Activated T-cell treated with anti-CD3 and anti-CD28 coated beads for 48 hours (primary cell): ENCODE data around the gene DLD.
"Not testable (repeated sequence)": the region's sequence is repeated elsewhere in the genome, so short reads cannot be mapped to it uniquely, and the experiment has no call there.

Experiments used
- DNase-seq: peaks from one replicate; pipeline ENCODE4 v3.0.0-alpha.2; 2020; ENCODE audit warnings: low read depth

DLD gene

DNA sequence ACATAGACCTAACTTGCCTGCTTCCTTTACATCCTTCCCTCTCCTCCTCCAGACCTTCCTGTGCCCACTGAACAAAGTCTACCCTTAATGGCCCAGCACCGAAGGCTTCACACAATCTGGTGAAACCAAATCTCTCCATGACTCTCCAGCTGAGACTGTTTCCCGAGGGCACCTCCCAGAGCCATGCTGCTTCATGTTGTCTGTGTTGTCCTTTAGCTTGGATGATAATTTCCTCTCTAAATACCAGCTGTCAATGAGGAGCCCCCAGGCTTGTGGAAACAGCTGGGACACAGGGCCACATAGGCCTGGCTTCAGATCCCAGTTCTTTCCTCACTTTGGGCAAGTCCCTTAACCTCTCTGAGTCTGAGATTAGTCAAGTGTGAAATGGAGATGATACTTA, 54.3 kb downstream of the DLD start:
- DNase-seq: no peak

DNA sequence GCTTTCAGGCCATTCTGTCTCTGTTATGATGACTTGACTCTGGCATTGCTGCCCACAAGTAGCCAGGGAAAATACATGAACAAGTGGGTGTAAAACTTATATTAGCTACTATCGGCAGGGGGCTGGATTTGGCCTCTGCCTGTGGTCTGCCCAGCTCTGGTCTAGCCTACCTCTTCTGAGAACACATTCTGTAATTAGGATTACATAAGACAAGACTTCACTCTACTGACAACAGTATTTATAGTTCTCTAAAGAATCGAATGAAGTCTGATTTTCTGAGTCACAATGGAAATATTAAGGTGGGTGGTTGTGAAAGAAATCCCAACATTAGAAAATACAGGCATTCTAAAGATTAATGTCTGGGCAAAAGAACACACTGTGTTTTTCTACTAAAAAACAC, 55.5 kb downstream of the DLD start:
- DNase-seq: no peak

- DNase-seq: no peak
Observed at GRCh38 chr7:107946881-107947280, 55.9 kb downstream of the DLD start.

- no peak for DNase-seq
Observed at GRCh38 chr7:107948645-107949442, 57.9 kb downstream of the DLD start.

GRCh38 chr7:107949443-107949935, 58.5 kb downstream of the DLD start:
- no peak for DNase-seq

DNA sequence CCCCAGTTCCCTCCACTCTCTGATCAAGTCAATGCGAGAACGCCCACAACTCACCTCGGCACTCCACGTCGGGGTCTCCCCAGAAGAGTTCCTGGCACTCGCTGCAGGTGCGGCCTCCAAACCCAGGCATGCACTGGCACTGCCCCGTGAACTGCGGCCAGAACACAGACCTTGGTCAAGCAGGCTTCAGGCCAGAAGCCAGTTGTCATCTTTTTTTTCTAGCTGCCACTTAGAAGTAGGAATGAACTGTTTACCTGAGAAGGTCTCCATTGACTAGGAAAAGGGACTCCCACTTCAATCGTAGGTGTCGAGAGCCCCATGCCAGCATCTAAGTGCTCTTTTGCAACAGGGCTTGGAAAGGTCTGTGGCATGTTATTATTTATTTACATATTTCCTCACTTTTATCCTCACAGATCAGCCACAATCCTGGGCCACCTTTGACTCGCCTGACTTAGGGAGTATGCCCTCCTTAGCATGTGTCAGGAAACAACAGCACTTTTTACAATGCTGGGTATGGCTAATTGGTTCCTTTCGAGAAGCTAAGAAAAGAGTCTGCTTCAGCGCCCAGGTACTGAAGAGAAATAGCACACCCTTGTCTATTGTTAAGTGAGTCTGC, 60.3 kb downstream of the DLD start:
- DNase-seq: no peak

DNA sequence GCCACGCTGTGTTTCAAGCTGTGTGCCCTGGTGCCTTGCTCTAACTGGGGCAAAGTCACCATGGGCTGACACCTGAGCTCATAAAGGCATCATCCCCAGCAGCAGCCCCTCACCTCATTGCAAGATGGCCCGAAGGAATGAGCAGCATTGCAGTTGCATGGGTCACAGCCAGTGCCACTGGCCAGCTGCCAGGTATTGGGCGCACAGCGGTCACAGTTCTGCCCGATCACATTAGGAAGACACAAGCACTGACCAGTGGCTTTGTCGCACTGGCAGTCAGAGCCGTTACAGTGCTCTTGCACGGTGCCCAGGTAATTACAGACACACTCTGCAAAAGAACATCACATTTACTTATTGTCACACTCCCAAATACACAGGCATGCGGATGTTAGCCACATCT, 60.9 kb downstream of the DLD start:
- DNase-seq: no peak

DNA sequence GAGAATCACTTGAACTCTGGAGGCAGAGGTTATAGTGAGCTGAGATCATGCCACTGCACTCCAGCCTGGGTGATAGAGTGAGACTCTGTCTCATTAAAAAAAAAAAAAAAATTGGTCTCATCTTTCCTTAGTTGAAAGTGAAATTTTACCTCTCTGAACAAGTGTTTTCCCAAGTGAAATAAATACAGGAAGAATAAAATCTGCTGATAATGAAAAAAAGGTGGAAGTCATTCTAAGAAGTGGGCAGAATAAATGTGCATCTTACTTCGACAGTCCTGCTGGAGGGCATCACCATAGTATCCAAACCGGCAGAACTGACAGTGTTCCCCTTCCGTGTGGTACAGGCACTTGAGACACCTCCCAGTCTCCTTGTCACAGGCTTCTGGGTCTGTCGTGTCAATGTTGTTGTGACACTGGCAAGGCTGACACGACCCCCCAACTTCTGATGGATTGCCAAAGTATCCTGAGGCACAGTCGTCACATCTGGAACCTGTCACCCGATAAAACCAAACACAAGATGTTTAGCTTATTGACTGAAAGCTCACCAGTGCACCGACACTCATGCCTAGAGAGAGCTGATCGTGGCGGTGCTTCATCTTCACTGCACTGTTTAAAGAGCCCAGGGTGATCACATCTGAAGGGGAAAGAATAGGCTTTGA, 62.4 kb downstream of the DLD start:
- no peak for DNase-seq

GRCh38 chr7:107953924-107954303, 62.9 kb downstream of the DLD start:
- DNase-seq: no peak

DNA sequence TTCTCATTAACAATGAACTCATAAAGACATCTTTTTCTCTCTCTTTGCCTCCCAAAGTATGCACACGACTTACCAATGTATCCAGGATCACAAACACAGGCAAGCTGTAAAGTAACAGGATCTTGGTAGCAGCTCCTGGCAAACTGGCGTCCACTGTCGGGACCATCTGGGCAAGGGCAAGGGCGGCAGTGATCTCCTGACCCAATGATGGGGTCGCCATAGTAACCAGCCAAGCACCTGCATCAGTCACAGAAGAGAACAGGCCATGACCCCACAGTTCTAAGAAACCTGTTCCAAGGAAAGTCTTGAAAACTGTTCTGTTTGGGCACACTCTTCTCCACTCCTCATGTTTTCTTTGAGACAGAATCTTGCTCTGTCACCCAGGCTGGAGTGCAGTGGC, 64.4 kb downstream of the DLD start:
- no peak for DNase-seq

- DNase-seq: not testable (repeated sequence)
Observed at GRCh38 chr7:107956950-107957349, 66.0 kb downstream of the DLD start.

DNA sequence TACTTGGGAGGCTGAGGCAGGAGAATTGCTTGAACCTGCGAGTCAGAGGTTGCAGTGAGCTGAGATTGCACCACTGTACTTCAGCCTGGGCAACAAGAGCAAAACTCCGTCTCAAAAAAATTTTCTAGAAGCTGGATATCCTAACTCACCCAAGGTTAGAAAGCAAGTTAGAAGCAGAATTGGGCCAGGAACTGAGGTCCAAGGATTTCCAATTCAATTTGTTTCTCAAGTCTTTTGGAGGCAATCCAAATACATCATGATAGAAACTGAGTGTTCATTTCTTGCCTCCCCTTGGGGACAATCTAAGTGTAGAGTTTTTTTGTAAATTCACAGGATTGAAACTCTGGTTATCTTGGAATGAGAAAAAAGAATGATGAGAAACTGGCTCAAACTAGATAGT, 66.5 kb downstream of the DLD start:
- no peak for DNase-seq

- DNase-seq: no peak
Observed at GRCh38 chr7:107958764-107959526, 68.0 kb downstream of the DLD start.

DNA sequence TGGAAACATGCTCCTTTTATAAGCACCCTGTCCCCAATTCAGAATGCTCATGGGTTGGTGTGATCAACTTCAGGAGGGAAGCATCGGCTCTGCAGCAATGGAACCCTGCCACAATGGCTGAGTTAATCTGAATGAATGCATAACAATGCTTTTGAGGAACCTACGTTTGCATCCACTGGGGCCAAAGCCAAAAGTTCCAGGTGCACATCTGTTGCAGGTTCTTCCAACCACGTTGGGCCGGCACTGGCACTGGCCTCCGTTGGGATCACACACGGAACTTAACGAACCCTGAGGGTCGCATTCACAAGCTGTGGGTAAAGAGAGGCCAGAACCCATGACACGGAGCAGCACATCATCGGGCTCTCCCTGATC, 68.5 kb downstream of the DLD start:
- no peak for DNase-seq

- no peak for DNase-seq
Observed at GRCh38 chr7:107960272-107960671, 69.3 kb downstream of the DLD start.

DNA sequence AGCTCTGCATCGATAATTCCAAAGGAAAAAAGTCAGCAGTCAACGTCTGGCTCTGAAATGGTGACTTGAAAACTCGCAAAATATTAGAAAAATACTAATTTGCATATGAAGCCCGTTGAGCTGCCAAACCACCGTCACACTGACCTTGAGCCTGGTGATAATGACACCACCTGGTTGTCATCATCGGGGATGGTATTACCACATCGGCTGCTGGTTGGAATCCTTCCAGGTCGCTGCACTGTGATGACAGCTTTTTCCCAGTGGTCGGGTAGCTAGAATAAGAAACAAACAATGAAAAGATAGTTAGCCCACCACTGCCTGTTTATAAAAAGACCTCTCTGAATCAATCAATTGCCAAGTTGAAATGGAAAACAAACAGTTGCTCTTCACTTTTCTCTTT, 70.4 kb downstream of the DLD start:
- DNase-seq: no peak

GRCh38 chr7:107962817-107963216, 71.8 kb downstream of the DLD start:
- DNase-seq: no peak

GRCh38 chr7:107964510-107964909, 73.5 kb downstream of the DLD start:
- DNase-seq: no peak

DNA sequence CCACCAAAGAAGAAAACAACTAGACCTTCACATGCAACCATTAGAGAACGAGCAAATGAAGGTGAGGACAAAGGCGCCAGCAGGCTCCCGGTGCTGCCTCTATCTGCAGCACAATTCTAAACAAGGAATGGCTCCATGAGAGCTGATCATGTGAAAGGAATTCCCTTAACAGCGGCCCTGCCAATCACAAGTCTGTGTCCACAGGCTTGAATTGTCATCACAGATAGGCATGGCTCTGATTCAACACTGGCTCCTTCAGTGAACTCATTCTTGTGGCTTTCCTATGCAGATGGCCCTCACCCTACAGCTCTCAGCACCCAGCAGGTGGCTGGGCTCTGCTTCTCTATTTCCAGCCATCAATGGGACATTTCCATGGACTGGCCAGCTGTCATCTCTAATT, 75.7 kb downstream of the DLD start:
- DNase-seq: no peak

- DNase-seq: no peak
Observed at GRCh38 chr7:107967420-107967819, 76.4 kb downstream of the DLD start.

DNA sequence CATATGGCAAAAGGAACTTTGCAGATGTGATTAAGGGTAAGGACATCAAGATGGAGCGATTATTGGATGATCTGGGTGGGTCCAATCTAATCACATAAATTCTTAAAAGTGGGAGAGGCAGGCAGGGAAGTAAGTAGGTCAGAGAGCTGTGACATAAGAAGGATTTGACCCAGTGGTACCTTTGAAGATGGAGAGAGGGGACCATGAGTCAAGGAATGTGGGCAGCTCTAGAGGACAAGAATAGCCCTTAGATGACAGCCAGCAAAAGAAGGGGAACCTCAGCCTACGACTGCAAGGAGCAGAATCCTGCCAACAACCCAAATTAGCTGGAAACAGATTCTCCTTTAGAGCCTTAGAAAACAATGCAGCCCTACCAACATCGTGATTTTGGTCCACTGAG, 77.5 kb downstream of the DLD start:
- DNase-seq: no peak

- DNase-seq: no peak
Observed at GRCh38 chr7:107969856-107970255, 78.9 kb downstream of the DLD start.
